GM10847 (cell line): ENCODE results near the gene ASH1L.

Experiments
- POLR2A ChIP-seq: IDR thresholded peaks from 2 replicates; pipeline ENCODE4 v1.6.1; 2011; ENCODE audit not compliant: insufficient read length; ENCODE audit errors: extremely low read depth

ASH1L gene

GRCh38 chr1:155453141-155453540 is 109.5 kb downstream of the ASH1L start:
- no peak for TF ChIP-seq POLR2A

- TF ChIP-seq POLR2A = no peak
Measured at GRCh38 chr1:155451199-155451598, 111.4 kb downstream of the ASH1L start.

GRCh38 chr1:155437405-155437804 is 125.2 kb downstream of the ASH1L start:
- no peak for TF ChIP-seq POLR2A

GRCh38 chr1:155424091-155424490 is 138.5 kb downstream of the ASH1L start:
- TF ChIP-seq POLR2A = no peak

- TF ChIP-seq POLR2A = no peak
Measured at GRCh38 chr1:155420788-155421187, 141.8 kb downstream of the ASH1L start.

- TF ChIP-seq POLR2A = no peak
Measured at GRCh38 chr1:155410931-155411330, 151.7 kb downstream of the ASH1L start.

GRCh38 chr1:155396874-155397476 is 165.6 kb downstream of the ASH1L start:
- TF ChIP-seq POLR2A = no peak

- no peak for TF ChIP-seq POLR2A
Measured at GRCh38 chr1:155392898-155393411, 169.6 kb downstream of the ASH1L start.

- TF ChIP-seq POLR2A = no peak
Measured at GRCh38 chr1:155389826-155390225, 172.8 kb downstream of the ASH1L start.

GRCh38 chr1:155383406-155383805 is 179.2 kb downstream of the ASH1L start:
- no peak for TF ChIP-seq POLR2A

- no peak for TF ChIP-seq POLR2A
Measured at GRCh38 chr1:155379631-155380090, 182.9 kb downstream of the ASH1L start.

GRCh38 chr1:155379180-155379579 is 183.4 kb downstream of the ASH1L start:
- no peak for TF ChIP-seq POLR2A

- TF ChIP-seq POLR2A = no peak
Measured at GRCh38 chr1:155360051-155360450, 202.6 kb downstream of the ASH1L start.

- TF ChIP-seq POLR2A = no peak
Measured at GRCh38 chr1:155352631-155353030, 210.0 kb downstream of the ASH1L start.

- TF ChIP-seq POLR2A = no peak
Measured at GRCh38 chr1:155342842-155343241, 219.8 kb downstream of the ASH1L start.

GRCh38 chr1:155339515-155340097 is 223.0 kb downstream of the ASH1L start:
- TF ChIP-seq POLR2A = no peak

- TF ChIP-seq POLR2A = no peak
Measured at GRCh38 chr1:155334962-155335361, 227.6 kb downstream of the ASH1L start.
